SK-N-SH (cell line): ENCODE measurements around the gene TCIRG1. TPM values are rescaled to one million over a fixed set of nuclear protein-coding genes. Genes with fewer than 3 reads are reported as not detected.

Experiments used
- CTCF ChIA-PET: fragments of 300-600, 350-600 bp; formaldehyde crosslinking; extraction: SDS; loops from one replicate; lab custom pipeline; 2021; lab: Yijun Ruan, JAX
- POLR2A ChIA-PET: fragments of 350-600 bp; sonication (Branson Sonifier 250); formaldehyde crosslinking; extraction: SDS; loops from one replicate; lab custom pipeline; 2020; ENCODE audit warnings: antibody characterized with exemption, inconsistent platforms; lab: Yijun Ruan, JAX
- DNase-seq: peaks from one replicate; pipeline ENCODE4 v3.0.0; 2012
- H2AFZ ChIP-seq: fragments of 200-600 bp; sonication (generic); 2 replicates; pipeline ENCODE4 v1.8.1; 2016; ENCODE audit warnings: antibody characterized with exemption, mild to moderate bottlenecking, low read depth
- H3F3A ChIP-seq: fragments of 200-600 bp; sonication (generic); replicated peaks from 2 replicates; pipeline ENCODE3; 2016; ENCODE audit warnings: antibody characterized with exemption, mild to moderate bottlenecking; ENCODE audit not compliant: insufficient read depth
- H3K27ac ChIP-seq, 2 experiments: fragments of 200-500 bp in 1 of 2; fragments of 200-600 bp in 1 of 2; sonication (Bioruptor generic) in 1 of 2; sonication (generic), shearing (Covaris generic) in 1 of 2; 2 replicates each; pipeline versions ENCODE4 v1.5.1 to v1.6.1; 2014 to 2016; ENCODE audit warnings: low read depth in 2 of 2, inconsistent platforms in 1 of 2, low read length in 1 of 2, mild to moderate bottlenecking in 1 of 2, mixed read lengths in 1 of 2
- H3K27me3 ChIP-seq: fragments of 200-600 bp; sonication (generic), shearing (Covaris generic); 2 replicates; pipeline ENCODE4 v1.6.1; 2016; ENCODE audit warnings: mixed run types; ENCODE audit not compliant: insufficient read depth
- H3K36me3 ChIP-seq, 2 experiments: fragments of 200-500 bp in 1 of 2; fragments of 200-600 bp in 1 of 2; sonication (Bioruptor generic) in 1 of 2; sonication (generic) in 1 of 2; replicated peaks in 1 of 2; 2 replicates each; pipeline versions ENCODE3 to v1.5.1; 2014 to 2016; ENCODE audit warnings: low read length in 1 of 2, mild to moderate bottlenecking in 1 of 2; ENCODE audit not compliant: insufficient read depth in 2 of 2, control insufficient read depth in 1 of 2
- H3K4me1 ChIP-seq, 2 experiments: fragments of 200-500 bp in 1 of 2; fragments of 200-600 bp in 1 of 2; sonication (Bioruptor generic) in 1 of 2; sonication (generic), shearing (Covaris generic) in 1 of 2; 2 replicates each; pipeline versions ENCODE4 v1.5.1 to v1.6.1; 2014 to 2016; ENCODE audit warnings: low read depth in 1 of 2, low read length in 1 of 2, mixed run types in 1 of 2; ENCODE audit not compliant: insufficient read depth in 2 of 2, control insufficient read depth in 1 of 2
- H3K4me2 ChIP-seq: fragments of 200-600 bp; sonication (generic), shearing (Covaris generic); 2 replicates; pipeline ENCODE4 v1.6.1; 2017; ENCODE audit warnings: mixed run types
- H3K4me3 ChIP-seq, 2 experiments: fragments of 200-500 bp in 1 of 2; fragments of 200-600 bp in 1 of 2; sonication (Bioruptor generic) in 1 of 2; sonication (generic), shearing (Covaris generic) in 1 of 2; 2 replicates each; pipeline versions ENCODE4 v1.5.1 to v1.8.1; 2014 to 2016; ENCODE audit warnings: low read depth in 2 of 2, inconsistent platforms in 1 of 2, low read length in 1 of 2, mild to moderate bottlenecking in 1 of 2, mixed read lengths in 1 of 2, moderate library complexity in 1 of 2
- H3K79me2 ChIP-seq: fragments of 200-600 bp; sonication (generic); 2 replicates; pipeline ENCODE4 v1.8.1; 2017; ENCODE audit warnings: mild to moderate bottlenecking; ENCODE audit not compliant: insufficient read depth
- H3K9ac ChIP-seq: fragments of 200-600 bp; sonication (generic); 2 replicates; pipeline ENCODE4 v1.6.1; 2017; ENCODE audit warnings: mixed run types
- H3K9me2 ChIP-seq: fragments of 200-600 bp; sonication (generic); 2 replicates; pipeline ENCODE4 v1.6.1; 2017; ENCODE audit warnings: mixed run types
- H3K9me3 ChIP-seq: fragments of 200-600 bp; sonication (generic); 2 replicates; pipeline ENCODE4 v1.6.1; 2017; ENCODE audit warnings: mixed run types, mild to moderate bottlenecking, moderate library complexity
- H4K20me1 ChIP-seq: fragments of 200-600 bp; sonication (generic); 2 replicates; pipeline ENCODE4 v1.6.1; 2017; ENCODE audit warnings: mild to moderate bottlenecking, mixed run types; ENCODE audit not compliant: insufficient read depth
- EZH2phosphoT487 ChIP-seq: fragments of 200-600 bp; sonication (generic); IDR thresholded peaks from 2 replicates; pipeline ENCODE4 v1.6.1; 2017; ENCODE audit warnings: low read depth, mixed run types, mild to moderate bottlenecking, antibody characterized with exemption, moderate library complexity, borderline replicate concordance
- GABPA ChIP-seq: IDR thresholded peaks from 2 replicates; pipeline ENCODE4 v1.4.0; 2012; ENCODE audit warnings: low read depth, mild to moderate bottlenecking
- JUND ChIP-seq: IDR thresholded peaks from 2 replicates; pipeline ENCODE4 v1.4.0; 2012
- MXI1 ChIP-seq: IDR thresholded peaks from 2 replicates; pipeline ENCODE4 v1.6.1; 2012; ENCODE audit warnings: mild to moderate bottlenecking, low read depth, low read length, improper control_type of control experiment
- NFIC ChIP-seq: IDR thresholded peaks from 2 replicates; pipeline ENCODE4 v1.4.0; 2012; ENCODE audit warnings: borderline replicate concordance
- POLR2AphosphoS5 ChIP-seq: IDR thresholded peaks from 2 replicates; pipeline ENCODE4 v1.6.1; 2012; ENCODE audit warnings: low read depth, low read length
- RXRA ChIP-seq: IDR thresholded peaks from 2 replicates; pipeline ENCODE4 v1.4.0; 2012; ENCODE audit warnings: low read depth, mild to moderate bottlenecking, borderline replicate concordance
- TEAD4 ChIP-seq: IDR thresholded peaks from 2 replicates; pipeline ENCODE4 v1.4.0; 2012; ENCODE audit warnings: mild to moderate bottlenecking, borderline replicate concordance; ENCODE audit not compliant: insufficient read depth
- YY1 ChIP-seq: IDR thresholded peaks from 2 replicates; pipeline ENCODE4 v1.4.0; 2012; ENCODE audit warnings: low read depth, mild to moderate bottlenecking
- WGBS: methylation state at CpG from one replicate; pipeline ENCODE4 v1.1.6; 2017; ENCODE audit warnings: low lambda C conversion rate; 5-methylcytosine and 5-hydroxymethylcytosine counted together
- polyA plus RNA-seq, 3 experiments: library from polyadenylated mRNA; depleted of rRNA; stranded (reverse); fragments of >200 nt; gene quantifications; 2 replicates each; pipeline ENCODE4 v1.2.3, GENCODE V29; 2012
- TF ChIP-seq, protein P1 (sequence below): IDR thresholded peaks from 2 replicates; pipeline ENCODE4 v1.6.1; 2012; ENCODE audit warnings: mild to moderate bottlenecking, low read depth, low read length, moderate library complexity
- TF ChIP-seq, protein P2 (sequence below): fragments of 200-600 bp; sonication (generic); IDR thresholded peaks from 2 replicates; pipeline ENCODE4 v1.6.1; 2017; ENCODE audit warnings: antibody characterized with exemption, mild to moderate bottlenecking, moderate library complexity

TCIRG1 gene
- polyA plus RNA-seq, 1 of the 3 experiments (the other 2 are of a cell fraction) = 0.58 TPM

DNA sequence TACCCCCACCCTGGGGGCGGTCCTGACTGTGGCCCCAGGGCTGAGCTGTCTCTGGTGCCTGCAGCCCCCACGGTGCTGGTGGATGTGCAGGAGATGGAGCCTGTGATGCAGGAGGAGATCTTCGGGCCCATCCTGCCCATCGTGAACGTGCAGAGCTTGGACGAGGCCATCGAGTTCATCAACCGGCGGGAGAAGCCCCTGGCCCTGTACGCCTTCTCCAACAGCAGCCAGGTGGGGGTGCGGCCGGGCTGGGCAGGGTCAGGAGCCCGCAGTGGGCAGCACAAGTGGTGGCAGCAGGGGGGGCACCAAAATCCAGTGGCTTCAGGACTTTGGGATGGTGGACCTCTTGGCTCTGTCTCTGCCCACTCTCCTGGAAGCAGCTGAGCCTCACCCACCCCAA lies 16.3 kb upstream of the TCIRG1 start (continued):
- TF ChIP-seq RXRA (no peak), JUND (no peak), TEAD4 (no peak), POLR2AphosphoS5 (no peak)
- TF ChIP-seq, protein P1, sequence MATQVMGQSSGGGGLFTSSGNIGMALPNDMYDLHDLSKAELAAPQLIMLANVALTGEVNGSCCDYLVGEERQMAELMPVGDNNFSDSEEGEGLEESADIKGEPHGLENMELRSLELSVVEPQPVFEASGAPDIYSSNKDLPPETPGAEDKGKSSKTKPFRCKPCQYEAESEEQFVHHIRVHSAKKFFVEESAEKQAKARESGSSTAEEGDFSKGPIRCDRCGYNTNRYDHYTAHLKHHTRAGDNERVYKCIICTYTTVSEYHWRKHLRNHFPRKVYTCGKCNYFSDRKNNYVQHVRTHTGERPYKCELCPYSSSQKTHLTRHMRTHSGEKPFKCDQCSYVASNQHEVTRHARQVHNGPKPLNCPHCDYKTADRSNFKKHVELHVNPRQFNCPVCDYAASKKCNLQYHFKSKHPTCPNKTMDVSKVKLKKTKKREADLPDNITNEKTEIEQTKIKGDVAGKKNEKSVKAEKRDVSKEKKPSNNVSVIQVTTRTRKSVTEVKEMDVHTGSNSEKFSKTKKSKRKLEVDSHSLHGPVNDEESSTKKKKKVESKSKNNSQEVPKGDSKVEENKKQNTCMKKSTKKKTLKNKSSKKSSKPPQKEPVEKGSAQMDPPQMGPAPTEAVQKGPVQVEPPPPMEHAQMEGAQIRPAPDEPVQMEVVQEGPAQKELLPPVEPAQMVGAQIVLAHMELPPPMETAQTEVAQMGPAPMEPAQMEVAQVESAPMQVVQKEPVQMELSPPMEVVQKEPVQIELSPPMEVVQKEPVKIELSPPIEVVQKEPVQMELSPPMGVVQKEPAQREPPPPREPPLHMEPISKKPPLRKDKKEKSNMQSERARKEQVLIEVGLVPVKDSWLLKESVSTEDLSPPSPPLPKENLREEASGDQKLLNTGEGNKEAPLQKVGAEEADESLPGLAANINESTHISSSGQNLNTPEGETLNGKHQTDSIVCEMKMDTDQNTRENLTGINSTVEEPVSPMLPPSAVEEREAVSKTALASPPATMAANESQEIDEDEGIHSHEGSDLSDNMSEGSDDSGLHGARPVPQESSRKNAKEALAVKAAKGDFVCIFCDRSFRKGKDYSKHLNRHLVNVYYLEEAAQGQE = no peak

DNA sequence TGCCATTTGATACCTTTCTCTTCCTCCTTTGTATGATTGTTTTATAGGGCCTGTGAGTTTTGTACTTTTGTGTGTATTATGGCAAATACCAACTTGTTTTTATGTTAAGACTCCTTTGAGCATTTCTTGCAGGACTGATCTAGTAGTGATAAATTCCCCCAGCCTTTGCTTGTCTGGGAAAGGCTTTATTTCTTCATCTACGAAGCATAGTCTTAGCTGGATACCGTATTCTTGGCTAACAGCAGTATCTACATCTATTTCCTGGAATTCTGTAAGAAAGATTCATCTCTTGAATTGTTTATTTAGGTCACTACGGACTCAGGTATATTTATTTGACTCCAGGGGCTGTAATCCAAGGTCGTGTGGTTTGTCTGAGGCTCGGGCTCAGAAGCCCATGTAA lies 14.3 kb upstream of the TCIRG1 start:
- Histone ChIP-seq H3K9me3 (no peaks in the 10 kb centered on the region), H3F3A (peaks cover 24% of the 10 kb centered on the region), H3K79me2 (peaks cover 9% of the 10 kb centered on the region), H3K4me1 (peaks cover 26% of the 10 kb centered on the region in 2 experiments; a peak in 3 of 4 replicates), H3K36me3 (no peaks in the 10 kb centered on the region), H3K4me2 (no peak overlapping the region), H2AFZ (no peak overlapping the region), H3K27ac (no peak overlapping the region), H3K27me3 (no peaks in the 10 kb centered on the region), H3K4me3 (no peak overlapping the region), H4K20me1 (no peaks in the 10 kb centered on the region), H3K9ac (no peak overlapping the region), H3K9me2 (no peaks in the 10 kb centered on the region)
- DNase-seq = no peak
- CTCF ChIA-PET = interaction anchor here (1.4 kb wide), 1 partner anchor 185 kb away, joined by 4 read pairs; no protein-coding TSS in a partner anchor
- WGBS = 89% methylated on average over 5 of the region's 5 CpGs
- TF ChIP-seq EZH2phosphoT487 (no peak), GABPA (no peak), YY1 (no peak), NFIC (no peak), MXI1 (no peak)
- TF ChIP-seq, protein P2, sequence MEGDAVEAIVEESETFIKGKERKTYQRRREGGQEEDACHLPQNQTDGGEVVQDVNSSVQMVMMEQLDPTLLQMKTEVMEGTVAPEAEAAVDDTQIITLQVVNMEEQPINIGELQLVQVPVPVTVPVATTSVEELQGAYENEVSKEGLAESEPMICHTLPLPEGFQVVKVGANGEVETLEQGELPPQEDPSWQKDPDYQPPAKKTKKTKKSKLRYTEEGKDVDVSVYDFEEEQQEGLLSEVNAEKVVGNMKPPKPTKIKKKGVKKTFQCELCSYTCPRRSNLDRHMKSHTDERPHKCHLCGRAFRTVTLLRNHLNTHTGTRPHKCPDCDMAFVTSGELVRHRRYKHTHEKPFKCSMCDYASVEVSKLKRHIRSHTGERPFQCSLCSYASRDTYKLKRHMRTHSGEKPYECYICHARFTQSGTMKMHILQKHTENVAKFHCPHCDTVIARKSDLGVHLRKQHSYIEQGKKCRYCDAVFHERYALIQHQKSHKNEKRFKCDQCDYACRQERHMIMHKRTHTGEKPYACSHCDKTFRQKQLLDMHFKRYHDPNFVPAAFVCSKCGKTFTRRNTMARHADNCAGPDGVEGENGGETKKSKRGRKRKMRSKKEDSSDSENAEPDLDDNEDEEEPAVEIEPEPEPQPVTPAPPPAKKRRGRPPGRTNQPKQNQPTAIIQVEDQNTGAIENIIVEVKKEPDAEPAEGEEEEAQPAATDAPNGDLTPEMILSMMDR = no peak
- POLR2A ChIA-PET = no interaction called here
